CD4-positive, alpha-beta T cell treated with Interleukin-21 for 1 hour (primary cell): Measurements from ENCODE around the gene CAPN15.
"Not testable (repeated sequence)": the region's sequence is repeated elsewhere in the genome, so short reads cannot be mapped to it uniquely, and the experiment has no call there.

Source experiments
- DNase-seq: peaks from one replicate; pipeline ENCODE4 v3.0.0-alpha.2; 2020

The CAPN15 gene

GRCh38 chr16:527015-527903 is at the start of gene CAPN15:
Gene CAPN15 (plus strand): TSS chr16:527712. CDS start chr16:546839, 19,127 bp downstream.
- DNase-seq = peak; percentile 86

GRCh38 chr16:478287-478686 is 49.2 kb upstream of the CAPN15 start:
- not testable (repeated sequence) for DNase-seq

GRCh38 chr16:482468-483185 is 44.9 kb upstream of the CAPN15 start:
- DNase-seq = no peak

- no peak for DNase-seq
Measured at GRCh38 chr16:483341-484075, 44.0 kb upstream of the CAPN15 start.

- DNase-seq = no peak
Measured at GRCh38 chr16:489606-490005, 37.9 kb upstream of the CAPN15 start.

- DNase-seq = no peak
Measured at GRCh38 chr16:490768-491167, 36.7 kb upstream of the CAPN15 start.

- DNase-seq = no peak
Measured at GRCh38 chr16:491220-491919, 36.1 kb upstream of the CAPN15 start.

- DNase-seq = no peak
Measured at GRCh38 chr16:492211-492875, 35.2 kb upstream of the CAPN15 start.

GRCh38 chr16:494676-495075 is 32.8 kb upstream of the CAPN15 start:
- DNase-seq = not testable (repeated sequence)

- DNase-seq = peak; percentile 11
Measured at GRCh38 chr16:495127-495748, 32.3 kb upstream of the CAPN15 start.

GRCh38 chr16:496097-496886 is 31.2 kb upstream of the CAPN15 start:
- no peak for DNase-seq

GRCh38 chr16:497258-497657 is 30.3 kb upstream of the CAPN15 start:
- DNase-seq = no peak

GRCh38 chr16:499924-500323 is 27.6 kb upstream of the CAPN15 start:
- DNase-seq = no peak

GRCh38 chr16:500709-501108 is 26.8 kb upstream of the CAPN15 start:
- DNase-seq = no peak

- no peak for DNase-seq
Measured at GRCh38 chr16:502179-502943, 25.2 kb upstream of the CAPN15 start.

GRCh38 chr16:503150-504071 is 24.1 kb upstream of the CAPN15 start:
- DNase-seq = no peak

- no peak for DNase-seq
Measured at GRCh38 chr16:505479-506245, 21.9 kb upstream of the CAPN15 start.

- DNase-seq = no peak
Measured at GRCh38 chr16:506246-506546, 21.3 kb upstream of the CAPN15 start.
